Heart right ventricle (tissue), 16 donors: Measurements from ENCODE around the gene IL16. TPM values are rescaled to one million over a fixed set of nuclear protein-coding genes. Genes with fewer than 3 reads are reported as not detected.

Experiments
- ATAC-seq, 8 donors: fragments of 200-7000 bp; cut with Tn5 transposase; one replicate each; pipeline ENCODE4 v1.9.1; 2020; ENCODE audit warnings: mild to moderate bottlenecking in 8 of 8, moderate library complexity in 8 of 8, moderate number of reproducible peaks in 1 of 8
- DNase-seq, 2 donors: peaks; one replicate each; pipeline ENCODE4 v3.0.0-alpha.2; 2020
- H3K27ac ChIP-seq, 10 donors: fragments of 200-600 bp; sonication (generic) in 2 of 10; one replicate each; pipeline versions ENCODE4 v1.5.0 to v1.8.0; 2020 to 2022; ENCODE audit warnings: mild to moderate bottlenecking in 3 of 10
- H3K27me3 ChIP-seq, 7 donors: fragments of 200-600 bp; one replicate each; pipeline ENCODE4 v1.8.0; 2021 to 2022; ENCODE audit warnings: mild to moderate bottlenecking in 2 of 7
- H3K36me3 ChIP-seq, 9 donors: fragments of 200-600 bp; sonication (generic) in 1 of 9; one replicate each; pipeline versions ENCODE4 v1.5.0 to v1.8.0; 2020 to 2022; ENCODE audit warnings: mild to moderate bottlenecking in 2 of 9
- H3K4me1 ChIP-seq, 9 donors: fragments of 200-600 bp; sonication (generic) in 1 of 9; one replicate each; pipeline versions ENCODE4 v1.5.0 to v1.8.0; 2020 to 2022; ENCODE audit warnings: mild to moderate bottlenecking in 4 of 9
- H3K4me3 ChIP-seq, 10 donors: fragments of 200-600 bp; sonication (generic) in 2 of 10; one replicate each; pipeline versions ENCODE4 v1.5.0 to v1.8.0; 2020 to 2022; ENCODE audit warnings: mild to moderate bottlenecking in 7 of 10, moderate library complexity in 2 of 10
- H3K9me3 ChIP-seq, 11 donors: fragments of 200-600 bp in 10 of 11; sonication (generic) in 2 of 11; one replicate each; pipeline versions ENCODE4 v1.5.0 to v1.8.0; 2013 to 2022; ENCODE audit warnings: mild to moderate bottlenecking in 2 of 11, control low read depth in 1 of 11, moderate library complexity in 1 of 11
- WGBS, 2 donors: extraction: QIAGEN DNeasy Blood & Tissue Kit; methylation state at CpG; one replicate each; pipeline ENCODE4 v1.1.7; 2013; ENCODE audit warnings: inconsistent platforms in 1 of 2; 5-methylcytosine and 5-hydroxymethylcytosine counted together
- intact Hi-C, 10 donors: fragments of 100-400 bp; cut with DNase I; formaldehyde crosslinking; loops; one replicate each; pipeline versions ENCODE4 v1.11.1 to v1.14.2; 2022
- polyA plus RNA-seq, 2 donors: library from polyadenylated mRNA; stranded (reverse); fragments of 200-250 nt; gene quantifications; one replicate each; pipeline ENCODE4 v1.2.3, GENCODE V29; 2013
- total RNA-seq, 10 donors: library from RNA; stranded (reverse); fragmentation: NEBNext Ultra II Directional in 3 of 10; extraction: Animal tissue kit (Norgen Biotek cat#: 25700) in 3 of 10; gene quantifications; one replicate each; pipeline versions ENCODE4 v1.2.1 to v1.2.4, GENCODE V29; 2021 to 2023
- TF ChIP-seq, protein P1 (sequence below), 9 donors: fragments of 200-600 bp; sonication (generic) in 2 of 9; IDR thresholded peaks; one replicate each; pipeline versions ENCODE4 v1.5.0 to v1.8.0; 2021 to 2022; ENCODE audit warnings: antibody characterized with exemption in 9 of 9, mild to moderate bottlenecking in 5 of 9, moderate library complexity in 1 of 9
- donor health status: Arrhythmogenic right ventricular cardiomyopathy.
- donor health status: ischemic (EF 13 %, LVEDD 7.1; RV severe dilation, severe dysfunction).
- donor health status: healthy with polysubstance abuse.
- donor health status: DM: no; HTN: yes; CAD: no.
- donor health status: DM: no; HTN: no; CAD: no.
- donor health status: ischemic (EF 25% LVEDD 6.9; RV normal size, moderate dysfunction).
- donor health status: ischemic (EF 25% LVEDD 5.7; RV mildly dilated, moderate dysfunction).
- donor health status: healthy.
- donor health status: DM: yes; HTN: yes; CAD: no.
- donor health status: Ischemic cardiomyopathy.
- donor health status: ischemic (EF 35%, LVEDD 5.7; RV mildly dilated, moderate dysfunction).
- donor health status: nonischemic (EF 11% LVEDD 7.7; RV severe dilation, severe dysfunction).
- donor health status: DM: yes; HTN: yes; CAD: no.
- donor health status: PGD.
- donor health status: ischemic (EF 29% LVEDD 5.4; RV normal size, mild dysfunction).
- donor health status: nonischemic (EF 23%, LVEDD 6.1; RV moderate dilation, normal function).

The IL16 gene
- total and polyA plus RNA-seq, 12 donors = 3.3 to 13.1 (median 4.2) TPM

DNA sequence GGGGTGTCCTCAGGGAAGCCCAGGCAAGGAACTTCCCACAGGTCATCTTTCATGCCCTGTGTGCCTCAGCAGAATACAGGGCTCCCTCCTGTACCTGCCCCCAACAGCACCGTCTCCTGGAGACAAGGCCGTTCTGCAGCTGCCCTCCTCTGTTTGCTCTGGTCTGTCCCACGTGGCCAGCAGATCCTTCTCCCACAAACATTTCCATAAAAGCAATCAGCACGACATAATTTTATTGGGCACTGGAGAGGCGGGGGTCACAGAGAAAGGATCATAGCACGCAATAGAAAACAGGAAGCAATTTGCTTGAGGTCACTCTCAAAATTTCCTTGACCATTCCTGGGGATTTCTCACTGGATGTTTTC is 97.8 kb downstream of the IL16 start:
- peak overlapping the region in 5 of 10 donors; percentile 17 to 92 (median 34) for H3K27ac ChIP-seq
- TF ChIP-seq, protein P1, sequence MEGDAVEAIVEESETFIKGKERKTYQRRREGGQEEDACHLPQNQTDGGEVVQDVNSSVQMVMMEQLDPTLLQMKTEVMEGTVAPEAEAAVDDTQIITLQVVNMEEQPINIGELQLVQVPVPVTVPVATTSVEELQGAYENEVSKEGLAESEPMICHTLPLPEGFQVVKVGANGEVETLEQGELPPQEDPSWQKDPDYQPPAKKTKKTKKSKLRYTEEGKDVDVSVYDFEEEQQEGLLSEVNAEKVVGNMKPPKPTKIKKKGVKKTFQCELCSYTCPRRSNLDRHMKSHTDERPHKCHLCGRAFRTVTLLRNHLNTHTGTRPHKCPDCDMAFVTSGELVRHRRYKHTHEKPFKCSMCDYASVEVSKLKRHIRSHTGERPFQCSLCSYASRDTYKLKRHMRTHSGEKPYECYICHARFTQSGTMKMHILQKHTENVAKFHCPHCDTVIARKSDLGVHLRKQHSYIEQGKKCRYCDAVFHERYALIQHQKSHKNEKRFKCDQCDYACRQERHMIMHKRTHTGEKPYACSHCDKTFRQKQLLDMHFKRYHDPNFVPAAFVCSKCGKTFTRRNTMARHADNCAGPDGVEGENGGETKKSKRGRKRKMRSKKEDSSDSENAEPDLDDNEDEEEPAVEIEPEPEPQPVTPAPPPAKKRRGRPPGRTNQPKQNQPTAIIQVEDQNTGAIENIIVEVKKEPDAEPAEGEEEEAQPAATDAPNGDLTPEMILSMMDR (IDR thresholded peaks at IDR 0.05) = no peak
- peaks cover 6 to 81% (median 32%) of the 10 kb centered on the region in 9 donors for H3K4me1 ChIP-seq
- 51 to 57% methylated on average over 6 of the region's 6 CpGs for WGBS, 2 donors
- peak overlapping the region in 1 of 10 donors; percentile 34 for H3K4me3 ChIP-seq
- no peaks in the 10 kb centered on the region for H3K9me3 ChIP-seq
- ATAC-seq (peak in 1 of 8 donors; percentile 24), DNase-seq (no peak)
- intact Hi-C loops = loop anchor here in 2 of 10 donors (5.0 kb wide), 2 partner anchors 43 to 93 kb away; no protein-coding TSS in a partner anchor
- H3K27me3 ChIP-seq = no peaks in the 10 kb centered on the region
- peaks cover 0 to 29% (median 0%) of the 10 kb centered on the region in 9 donors for H3K36me3 ChIP-seq

DNA sequence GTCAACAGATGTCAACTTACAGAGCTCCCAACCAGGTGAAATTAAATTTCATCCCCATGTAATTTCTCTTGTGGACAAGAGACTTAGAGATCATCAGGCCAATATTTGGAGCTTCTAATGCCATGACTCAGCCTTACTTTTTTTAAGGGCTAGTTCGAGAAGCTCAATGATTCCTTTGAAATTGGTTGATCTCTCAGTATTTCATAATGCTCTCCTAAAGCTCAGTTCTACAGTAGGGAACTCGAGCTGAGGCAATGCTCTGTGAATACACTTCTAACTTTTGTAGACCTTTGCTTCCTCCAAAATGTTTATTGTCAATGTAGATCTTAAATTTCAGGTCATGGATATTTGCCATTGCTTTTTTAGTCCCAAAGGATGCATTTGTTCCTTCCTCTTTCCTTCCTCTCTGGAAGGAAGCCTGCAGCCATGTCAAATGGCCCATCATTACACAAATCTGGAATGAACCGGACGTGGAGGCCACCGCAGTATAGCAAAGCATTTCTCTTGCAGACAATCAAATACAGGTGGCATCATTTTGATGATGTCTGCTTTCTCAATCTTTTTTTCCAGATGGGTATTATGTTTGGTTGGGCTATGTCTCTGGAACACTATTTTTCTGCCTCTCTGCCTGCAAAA is 98.9 kb downstream of the IL16 start:
- intact Hi-C loops = no loop called here
- H3K4me3 ChIP-seq = peak overlapping the region in 1 of 10 donors; percentile 67
- H3K4me1 ChIP-seq = peaks cover 6 to 89% (median 32%) of the 10 kb centered on the region in 9 donors
- no peak for ATAC-seq
- H3K9me3 ChIP-seq = no peaks in the 10 kb centered on the region
- WGBS, 2 donors = 61 to 64% methylated on average over 5 of the region's 5 CpGs
- peak overlapping the region in 6 of 10 donors; percentile 46 to 92 (median 70) for H3K27ac ChIP-seq
- no peak for DNase-seq
- H3K27me3 ChIP-seq = peaks cover 0 to 3% (median 0%) of the 10 kb centered on the region in 7 donors
- TF ChIP-seq, protein P1 (IDR thresholded peaks at IDR 0.05) = no peak
- H3K36me3 ChIP-seq = peaks cover 0 to 35% (median 0%) of the 10 kb centered on the region in 9 donors

DNA sequence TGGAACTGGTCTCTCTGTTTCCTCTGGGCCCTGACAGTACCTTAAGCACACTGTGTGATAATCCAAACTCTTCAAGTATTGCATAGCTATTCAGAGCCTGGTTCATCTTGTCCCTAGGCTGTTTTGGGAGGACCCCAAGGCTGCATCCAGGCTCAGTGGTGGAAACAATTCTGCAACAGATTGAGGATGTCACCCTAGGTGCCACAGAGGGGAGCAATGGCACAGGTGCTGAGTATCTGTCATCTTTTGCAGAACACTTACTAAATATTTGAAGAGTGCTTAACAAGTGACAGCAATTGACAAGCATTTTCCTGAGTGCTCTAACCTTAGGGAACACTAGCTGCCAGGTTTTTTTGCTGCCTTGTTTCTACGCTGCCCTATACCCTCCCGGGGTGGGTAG is 99.5 kb downstream of the IL16 start:
- DNase-seq = no peak
- Histone ChIP-seq H3K4me3 (peak overlapping the region in 3 of 10 donors; percentile 42 to 67 (median 49)), H3K27ac (peak overlapping the region in 9 of 10 donors; percentile 39 to 92 (median 67)), H3K36me3 (peaks cover 0 to 35% (median 0%) of the 10 kb centered on the region in 9 donors), H3K4me1 (peaks cover 6 to 95% (median 32%) of the 10 kb centered on the region in 9 donors), H3K27me3 (peaks cover 0 to 3% (median 0%) of the 10 kb centered on the region in 7 donors), H3K9me3 (no peaks in the 10 kb centered on the region)
- 88 to 89% methylated on average over 2 of the region's 2 CpGs for WGBS, 2 donors
- no peak for ATAC-seq
- intact Hi-C loops = no loop called here
- TF ChIP-seq, protein P1 (IDR thresholded peaks at IDR 0.05) = no peak

DNA sequence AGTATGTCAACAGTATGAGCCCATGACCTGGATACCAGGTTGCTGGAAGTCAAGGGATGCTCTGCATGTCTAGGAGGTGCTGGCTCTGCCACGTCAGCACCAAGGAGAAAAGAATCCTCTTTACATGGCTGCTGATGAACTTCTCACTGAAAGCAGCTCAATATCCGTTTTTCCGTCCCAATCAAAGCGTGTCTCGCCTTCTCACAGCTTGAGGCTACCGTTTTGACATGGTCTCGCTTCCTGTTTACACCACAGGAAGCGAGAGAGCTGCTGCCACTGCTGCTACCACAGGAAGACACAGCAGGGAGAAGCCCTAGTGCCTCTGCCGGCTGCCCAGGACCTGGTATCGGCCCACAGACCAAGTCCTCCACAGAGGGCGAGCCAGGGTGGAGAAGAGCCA is 100.0 kb downstream of the IL16 start:
- 50 to 62% methylated on average over 11 of the region's 11 CpGs for WGBS, 2 donors
- intact Hi-C loops = no loop called here
- no peaks in the 10 kb centered on the region for H3K9me3 ChIP-seq
- peaks cover 0 to 36% (median 0%) of the 10 kb centered on the region in 9 donors for H3K36me3 ChIP-seq
- H3K27me3 ChIP-seq = peaks cover 0 to 3% (median 0%) of the 10 kb centered on the region in 7 donors
- H3K4me3 ChIP-seq = peak overlapping the region in 7 of 10 donors; percentile 9 to 67 (median 42)
- H3K4me1 ChIP-seq = peaks cover 6 to 95% (median 32%) of the 10 kb centered on the region in 9 donors
- H3K27ac ChIP-seq = peak overlapping the region in 9 of 10 donors; percentile 39 to 92 (median 67)
- TF ChIP-seq, protein P1 (IDR thresholded peaks at IDR 0.05) = no peak
- peak; percentile 20 to 79 (median 71) for ATAC-seq
- peak; percentile 44 to 47 for DNase-seq
